ENCODE results near the gene EYA2.

The EYA2 gene

DNA sequence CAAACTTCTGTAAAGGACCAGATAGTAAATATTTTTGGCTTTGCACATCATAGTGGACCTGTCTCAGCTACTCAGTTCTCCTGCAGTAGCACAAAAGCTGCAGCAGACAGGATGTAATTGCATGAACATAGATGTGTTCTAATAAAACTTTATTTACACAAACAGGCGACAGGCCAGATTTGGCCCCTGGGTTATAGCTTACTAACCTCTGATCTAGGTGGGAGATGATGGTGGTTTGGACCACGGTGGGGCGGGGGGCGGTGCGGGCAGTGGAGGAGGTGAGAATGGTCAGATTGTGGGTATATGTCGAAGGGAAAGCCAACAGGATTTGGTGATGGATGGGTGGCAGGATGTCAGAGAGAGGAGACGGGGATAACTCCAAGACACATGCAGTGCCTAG lies 265.6 kb downstream of the EYA2 start:
- DNase-seq (ENCODE audit: low read depth, low spot score), result no peak
- POLR2A ChIA-PET, result no interaction called here
- no peak overlapping the region for H3K4me3 ChIP-seq (ENCODE audit: low read depth, low read length)
- CTCF ChIA-PET, result interaction anchor here (1.0 kb wide), 1 partner anchor 14 kb away, joined by 3 read pairs; no protein-coding TSS in a partner anchor
- TF ChIP-seq, protein P1, sequence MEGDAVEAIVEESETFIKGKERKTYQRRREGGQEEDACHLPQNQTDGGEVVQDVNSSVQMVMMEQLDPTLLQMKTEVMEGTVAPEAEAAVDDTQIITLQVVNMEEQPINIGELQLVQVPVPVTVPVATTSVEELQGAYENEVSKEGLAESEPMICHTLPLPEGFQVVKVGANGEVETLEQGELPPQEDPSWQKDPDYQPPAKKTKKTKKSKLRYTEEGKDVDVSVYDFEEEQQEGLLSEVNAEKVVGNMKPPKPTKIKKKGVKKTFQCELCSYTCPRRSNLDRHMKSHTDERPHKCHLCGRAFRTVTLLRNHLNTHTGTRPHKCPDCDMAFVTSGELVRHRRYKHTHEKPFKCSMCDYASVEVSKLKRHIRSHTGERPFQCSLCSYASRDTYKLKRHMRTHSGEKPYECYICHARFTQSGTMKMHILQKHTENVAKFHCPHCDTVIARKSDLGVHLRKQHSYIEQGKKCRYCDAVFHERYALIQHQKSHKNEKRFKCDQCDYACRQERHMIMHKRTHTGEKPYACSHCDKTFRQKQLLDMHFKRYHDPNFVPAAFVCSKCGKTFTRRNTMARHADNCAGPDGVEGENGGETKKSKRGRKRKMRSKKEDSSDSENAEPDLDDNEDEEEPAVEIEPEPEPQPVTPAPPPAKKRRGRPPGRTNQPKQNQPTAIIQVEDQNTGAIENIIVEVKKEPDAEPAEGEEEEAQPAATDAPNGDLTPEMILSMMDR (IDR thresholded peaks at IDR 0.05; ENCODE audit: insufficient read depth, low read length, missing control alignments), result no peak

DNA sequence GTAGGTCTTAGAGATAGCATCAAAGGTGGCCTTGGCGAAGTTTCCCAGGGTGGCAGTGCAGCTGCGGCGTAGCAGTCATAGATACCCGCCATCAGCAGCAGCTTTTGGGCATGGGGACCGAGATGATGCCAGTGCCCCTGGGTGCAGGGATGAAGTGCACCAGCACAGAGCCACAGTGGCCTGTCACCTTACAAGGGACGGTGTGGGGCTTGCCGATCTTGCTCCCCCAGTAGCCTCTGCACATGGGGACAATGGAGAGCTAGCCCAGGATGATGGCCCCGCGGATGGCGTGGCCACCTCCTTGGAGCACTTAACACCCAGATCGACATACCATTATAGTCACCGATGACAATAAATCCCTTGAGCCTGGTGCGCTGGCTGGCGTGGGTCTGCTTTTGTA lies 266.3 kb downstream of the EYA2 start:
- TF ChIP-seq, protein P1 (IDR thresholded peaks at IDR 0.05; ENCODE audit: insufficient read depth, low read length, missing control alignments), result no peak
- CTCF ChIA-PET, result interaction anchor here (2.1 kb wide), 1 partner anchor 10 kb away, joined by 9 read pairs; no protein-coding TSS in a partner anchor
- POLR2A ChIA-PET, result no interaction called here
- DNase-seq (ENCODE audit: low read depth, low spot score), result no peak
- no peak overlapping the region for H3K4me3 ChIP-seq (ENCODE audit: low read depth, low read length)

DNA sequence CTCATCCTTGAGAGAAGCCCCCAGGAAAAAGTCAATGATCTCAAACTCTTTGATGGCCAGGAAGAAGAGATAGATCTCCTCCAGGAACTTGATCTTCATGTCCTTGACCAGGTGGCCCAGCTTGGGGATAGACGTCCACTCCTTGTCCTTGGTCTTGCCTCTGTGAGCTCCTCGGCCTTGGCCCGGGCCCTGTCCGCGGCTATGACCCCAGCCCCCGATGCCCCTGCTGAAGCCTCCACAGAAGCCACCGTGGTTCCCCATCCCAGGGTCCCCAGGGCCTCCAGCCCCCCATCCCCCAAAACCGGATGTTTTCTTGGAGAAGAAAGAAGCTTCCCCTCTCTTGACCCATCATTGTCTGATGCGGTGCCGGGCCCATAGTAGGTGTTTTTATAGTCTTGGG lies 266.8 kb downstream of the EYA2 start:
- POLR2A ChIA-PET, result no interaction called here
- H3K4me3 ChIP-seq (ENCODE audit: low read depth, low read length), result no peak overlapping the region
- TF ChIP-seq, protein P1 (IDR thresholded peaks at IDR 0.05; ENCODE audit: insufficient read depth, low read length, missing control alignments), result no peak
- CTCF ChIA-PET, result interaction anchor here (2.1 kb wide), 1 partner anchor 11 kb away, joined by 9 read pairs; no protein-coding TSS in a partner anchor
- DNase-seq (ENCODE audit: low read depth, low spot score), result no peak

DNA sequence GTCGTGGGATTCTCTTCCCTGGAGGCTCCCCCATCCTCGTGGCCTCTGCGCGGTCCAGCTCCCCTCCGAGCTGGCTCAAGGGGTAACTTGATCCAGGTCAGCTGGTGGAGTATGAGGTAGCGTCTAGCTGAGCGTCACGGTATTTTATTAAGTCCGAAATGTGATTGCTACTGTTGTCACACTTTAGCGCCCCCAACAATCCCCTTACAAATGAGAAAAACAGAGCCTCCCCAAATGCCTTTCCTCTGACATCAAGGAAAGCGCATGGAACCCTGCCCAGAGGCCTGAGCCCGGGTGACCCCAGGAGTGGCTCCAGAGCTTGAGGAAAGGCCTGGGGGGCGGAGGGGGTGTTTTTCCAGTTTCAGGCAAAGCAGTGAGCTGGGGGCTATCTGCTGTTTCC lies 269.5 kb downstream of the EYA2 start:
- ChIA-PET CTCF (interaction anchor here (0.9 to 1.3 kb wide), 3 partner anchors 219 to 409 kb away, joined by 3 read pairs; no protein-coding TSS in a partner anchor), POLR2A (no interaction called here)
- TF ChIP-seq, protein P1 (IDR thresholded peaks at IDR 0.05; ENCODE audit: insufficient read depth, low read length, missing control alignments), result no peak
- H3K4me3 ChIP-seq (ENCODE audit: low read depth, low read length), result no peak overlapping the region
- DNase-seq (ENCODE audit: low read depth, low spot score), result no peak

DNA sequence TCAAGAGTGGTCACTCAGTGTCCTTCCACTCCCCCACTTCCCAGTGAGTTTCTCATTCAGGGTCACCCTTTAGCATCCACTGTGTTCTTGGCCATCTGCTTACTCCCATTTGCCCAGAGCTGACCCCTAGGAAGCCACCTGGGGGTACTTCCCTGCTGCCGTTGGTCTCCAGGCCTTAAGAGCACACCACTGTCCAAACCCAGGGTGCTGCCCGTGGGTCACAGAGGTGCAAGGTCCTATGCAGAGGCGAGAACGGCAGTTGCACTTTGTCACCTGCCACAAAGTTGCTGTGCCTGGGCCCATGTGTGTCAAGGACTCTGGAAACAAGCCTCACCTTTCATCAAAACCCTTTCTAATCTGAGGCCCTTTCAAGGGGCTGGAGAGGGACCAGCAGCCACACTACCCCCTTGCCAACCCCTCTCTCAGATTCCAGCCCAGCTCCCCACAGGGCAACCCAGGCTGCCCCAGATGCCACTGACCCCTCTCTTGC lies 270.8 kb downstream of the EYA2 start:
- ChIA-PET CTCF (interaction anchor here (0.8 to 1.5 kb wide), 6 partner anchors 14 to 412 kb away, joined by 3 to 4 read pairs (median 3); no protein-coding TSS in a partner anchor), POLR2A (no interaction called here)
- no peak for DNase-seq (ENCODE audit: low read depth, low spot score)
- TF ChIP-seq, protein P1 (IDR thresholded peaks at IDR 0.05; ENCODE audit: insufficient read depth, low read length, missing control alignments), result no peak
- H3K4me3 ChIP-seq (ENCODE audit: low read depth, low read length), result no peak overlapping the region

DNA sequence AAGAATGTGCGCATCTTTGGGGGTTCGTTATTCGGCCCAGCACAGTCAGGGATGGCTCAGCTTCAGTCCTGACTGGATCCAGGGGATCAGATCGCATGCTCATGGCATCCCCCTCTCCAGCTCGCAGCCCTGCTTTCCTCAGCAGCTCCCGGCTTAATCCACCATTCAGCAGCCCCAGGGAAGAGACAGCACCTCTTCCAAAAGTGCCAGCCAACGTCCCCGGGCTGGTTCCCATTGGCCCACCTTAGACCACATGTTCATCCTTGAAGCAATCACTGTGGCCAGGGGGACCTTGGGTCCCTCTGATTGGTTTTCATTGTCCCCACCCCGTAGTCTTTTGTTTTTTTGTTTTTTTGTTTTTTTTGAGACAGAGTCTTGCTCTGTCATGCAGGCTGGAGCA lies 273.2 kb downstream of the EYA2 start:
- CTCF ChIA-PET, result interaction anchor here (0.6 kb wide), 1 partner anchor 13 kb away, joined by 3 read pairs; no protein-coding TSS in a partner anchor
- DNase-seq (ENCODE audit: low read depth, low spot score), result no peak
- H3K4me3 ChIP-seq (ENCODE audit: low read depth, low read length), result no peak overlapping the region
- TF ChIP-seq, protein P1 (IDR thresholded peaks at IDR 0.05; ENCODE audit: insufficient read depth, low read length, missing control alignments), result no peak
- POLR2A ChIA-PET, result no interaction called here

Measured in AG04449 (cell line).